ENCODE measurements around the gene SNAPC1.
"Not testable (repeated sequence)": the region's sequence is repeated elsewhere in the genome, so short reads cannot be mapped to it uniquely, and the experiment has no call there.

The SNAPC1 gene

GRCh38 chr14:61749867-61750266, 12.4 kb upstream of the SNAPC1 start:
- no peak for DNase-seq (ENCODE audit: low spot score)

DNA sequence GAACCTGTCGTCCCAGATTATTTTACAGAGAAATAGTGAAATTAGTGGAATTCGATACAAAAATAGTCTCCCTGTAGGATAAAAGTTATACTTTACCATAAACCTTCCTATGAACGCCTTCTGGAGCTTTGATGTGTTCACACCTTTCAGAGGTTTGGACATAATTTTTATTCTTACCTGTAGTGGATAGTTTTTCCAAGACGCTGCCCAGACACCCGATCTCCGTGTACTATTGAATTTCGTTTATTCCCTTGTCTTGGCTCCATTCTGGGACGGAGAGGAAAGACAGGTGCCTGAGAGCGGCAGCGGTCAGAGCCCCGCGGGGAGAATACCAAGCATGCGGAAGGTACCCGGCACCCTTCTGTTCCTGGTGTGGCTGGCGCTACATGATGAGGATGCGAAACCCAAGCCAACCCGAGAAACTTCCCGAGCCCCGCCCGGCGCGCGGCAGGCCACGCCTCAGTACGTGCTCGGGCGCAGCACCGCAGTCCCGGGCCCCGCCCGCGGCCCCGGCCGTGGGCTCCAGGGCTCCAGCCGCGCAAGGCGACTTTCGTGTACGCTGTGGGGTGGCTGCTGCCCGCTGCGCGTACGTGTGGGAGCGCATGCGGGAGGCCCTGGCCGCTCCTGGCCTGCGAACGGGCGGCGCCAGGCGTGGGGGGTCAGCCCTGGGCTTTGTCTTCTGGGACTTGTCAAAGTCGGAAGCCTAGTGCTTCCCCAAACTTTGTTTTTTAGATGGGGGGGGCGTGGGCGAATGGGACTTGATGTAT, 11.3 kb upstream of the SNAPC1 start:
- DNase-seq (ENCODE audit: low spot score) = no peak

GRCh38 chr14:61751475-61751989, 10.7 kb upstream of the SNAPC1 start:
- no peak for DNase-seq (ENCODE audit: low spot score)

- DNase-seq (ENCODE audit: low spot score) = no peak
Measured at GRCh38 chr14:61752626-61753025, 9.6 kb upstream of the SNAPC1 start.

DNA sequence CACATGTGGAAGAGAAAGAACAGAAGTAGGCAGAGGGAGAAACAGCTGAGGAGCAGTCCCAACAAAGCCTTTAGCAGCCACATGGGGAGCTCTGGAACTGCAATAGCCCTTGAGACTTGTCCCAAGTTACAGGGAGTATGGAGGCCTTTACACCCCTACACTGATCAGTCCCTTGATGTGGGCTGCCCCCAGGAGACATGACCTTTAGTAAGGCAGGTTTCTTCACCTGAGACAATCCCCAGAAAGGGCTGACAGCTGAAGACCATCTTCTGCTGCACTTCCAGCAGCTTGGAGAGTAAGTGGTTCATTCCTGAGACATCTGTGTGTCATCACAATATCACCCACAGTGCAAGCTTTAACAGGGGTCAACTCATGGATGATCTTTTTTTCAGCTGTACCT, 8.6 kb upstream of the SNAPC1 start:
- no peak for DNase-seq (ENCODE audit: low spot score)

GRCh38 chr14:61754627-61755381, 7.4 kb upstream of the SNAPC1 start:
- no peak for DNase-seq (ENCODE audit: low spot score)

GRCh38 chr14:61755382-61755742, 6.9 kb upstream of the SNAPC1 start:
- not testable (repeated sequence) for DNase-seq (ENCODE audit: low spot score)

DNA sequence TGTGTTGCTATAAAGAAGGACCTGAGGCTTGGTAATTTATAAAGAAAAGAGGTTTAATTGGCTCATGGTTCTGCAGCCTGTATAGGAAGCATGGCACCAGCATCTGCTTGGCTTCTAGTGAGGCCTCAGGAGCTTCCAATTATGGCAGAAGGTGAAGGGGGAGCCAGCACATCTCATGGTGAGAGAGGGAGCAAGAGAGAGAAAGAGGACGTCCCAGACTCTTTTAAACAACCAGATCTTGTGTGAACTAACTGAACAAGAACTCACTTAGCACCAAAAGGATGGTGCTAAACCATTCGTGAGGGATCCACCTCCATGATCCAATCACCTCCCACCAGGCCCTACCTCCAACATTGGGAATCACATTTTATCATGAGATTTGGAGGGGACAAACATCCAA, 6.1 kb upstream of the SNAPC1 start:
- no peak for DNase-seq (ENCODE audit: low spot score)

DNA sequence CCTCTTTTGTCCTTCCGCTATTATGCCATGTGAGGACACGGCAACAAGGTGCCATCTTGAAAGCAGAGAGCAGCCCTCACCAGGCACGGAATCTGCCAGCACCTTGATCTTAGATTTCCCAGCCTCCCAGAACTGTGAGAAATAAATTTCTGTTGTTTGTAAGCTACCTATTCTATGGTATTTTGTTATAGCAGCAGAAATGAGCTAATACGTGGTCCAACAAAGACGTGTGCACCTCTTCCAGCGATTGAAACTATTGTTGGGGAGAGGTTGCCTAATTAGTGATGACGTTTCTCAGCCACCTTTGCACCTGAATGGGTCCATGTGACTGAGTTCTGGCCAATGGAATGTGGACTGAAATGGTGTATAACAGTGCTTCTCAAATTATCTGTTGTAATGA, 2.3 kb upstream of the SNAPC1 start:
- DNase-seq (ENCODE audit: low spot score) = no peak

DNA sequence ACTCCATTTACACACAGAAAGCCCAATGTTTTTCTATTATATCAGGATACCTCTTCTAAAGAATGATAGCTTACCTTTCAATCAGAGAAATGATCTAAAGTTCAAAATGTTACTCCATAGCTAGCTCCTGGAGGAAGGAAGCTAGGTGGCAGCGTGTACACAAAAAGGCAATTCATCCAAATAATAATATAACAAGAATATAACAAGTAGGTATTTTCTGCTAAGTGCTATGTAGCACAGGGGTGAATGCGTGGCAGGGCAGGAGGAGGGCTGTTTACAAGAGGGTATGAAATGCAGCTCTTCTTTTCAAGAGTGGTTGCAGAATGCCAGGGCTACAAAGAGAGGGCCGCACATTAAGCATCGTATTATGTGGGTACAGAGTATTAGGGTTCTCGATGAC, 663 bp upstream of the SNAPC1 start:
- DNase-seq (ENCODE audit: low spot score) = no peak

GRCh38 chr14:61764342-61765122, 2.3 kb downstream of the SNAPC1 start:
- DNase-seq (ENCODE audit: low spot score) = no peak

DNA sequence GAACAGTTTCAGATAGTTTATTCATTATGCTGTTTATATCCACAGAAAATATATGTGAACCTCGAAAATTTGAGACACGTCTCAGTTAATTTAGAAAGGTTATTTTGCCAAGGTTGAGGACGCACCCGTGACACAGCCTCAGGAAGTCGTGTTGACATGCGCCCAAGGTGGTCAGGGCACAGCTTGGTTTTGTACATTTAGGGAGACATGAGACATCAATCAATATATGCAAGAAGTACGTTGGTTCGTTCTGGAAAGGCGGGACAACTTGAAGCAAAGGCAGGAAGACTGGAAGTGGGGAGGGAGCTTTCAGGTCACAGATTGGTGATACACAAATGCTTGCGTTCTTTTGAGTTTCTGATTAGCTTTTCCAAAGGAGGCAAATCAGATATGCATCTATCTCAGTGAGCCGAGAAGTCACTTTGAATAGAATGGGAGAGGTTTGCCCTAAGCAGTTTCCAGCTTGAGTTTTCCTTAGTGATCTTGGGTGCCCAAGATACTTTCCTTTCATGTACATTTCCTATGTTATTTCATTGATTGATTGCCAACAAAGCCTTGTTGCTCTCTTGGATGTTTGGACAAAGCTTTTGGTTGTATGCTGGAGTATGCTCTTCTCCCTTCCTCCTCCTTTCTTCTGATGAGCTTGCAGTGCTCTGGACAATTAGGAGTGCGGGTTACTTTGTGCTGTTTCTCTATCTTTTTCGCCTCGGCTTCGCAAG, 3.2 kb downstream of the SNAPC1 start:
- no peak for DNase-seq (ENCODE audit: low spot score)

GRCh38 chr14:61766151-61766550, 3.9 kb downstream of the SNAPC1 start:
- no peak for DNase-seq (ENCODE audit: low spot score)

DNA sequence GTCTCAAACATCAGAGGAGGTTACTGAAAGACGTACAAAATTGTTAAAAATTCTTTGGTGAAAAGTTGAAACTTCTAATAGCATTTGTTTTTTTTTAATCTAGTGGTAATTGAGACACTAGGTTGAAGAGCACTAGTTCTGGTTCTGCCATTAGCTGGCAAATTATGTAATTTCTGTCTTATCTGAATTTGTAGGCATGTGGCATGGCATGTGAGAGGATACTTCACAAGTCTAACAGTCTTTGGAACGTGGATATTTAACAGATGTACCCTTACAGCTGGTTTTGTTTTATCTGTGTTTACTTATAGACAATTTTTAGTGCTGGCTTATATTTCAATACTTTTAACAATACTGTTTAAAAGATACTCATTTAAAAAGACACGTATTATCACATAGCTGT, 6.0 kb downstream of the SNAPC1 start:
- no peak for DNase-seq (ENCODE audit: low spot score)

DNA sequence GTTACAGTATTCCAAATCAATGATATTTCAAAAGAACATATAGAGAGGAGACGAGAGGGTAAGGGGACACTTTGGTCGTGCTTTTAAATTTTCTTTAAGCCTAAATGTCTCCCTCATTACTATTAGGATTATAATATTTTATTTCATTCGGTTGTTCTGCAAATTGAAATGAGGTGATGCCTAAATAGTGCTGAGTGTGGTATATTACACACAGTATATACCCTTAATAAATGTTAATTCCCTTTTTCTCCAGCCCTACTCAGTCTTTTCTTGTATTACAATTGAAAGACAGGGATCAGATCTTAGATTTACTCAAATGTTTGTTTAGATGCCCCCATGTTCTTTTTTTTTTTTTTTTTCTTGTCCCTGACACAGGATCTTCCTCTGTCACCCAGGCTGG, 7.7 kb downstream of the SNAPC1 start:
- no peak for DNase-seq (ENCODE audit: low spot score)

- DNase-seq (ENCODE audit: low spot score) = no peak
Measured at GRCh38 chr14:61774861-61775260, 12.6 kb downstream of the SNAPC1 start.

DNA sequence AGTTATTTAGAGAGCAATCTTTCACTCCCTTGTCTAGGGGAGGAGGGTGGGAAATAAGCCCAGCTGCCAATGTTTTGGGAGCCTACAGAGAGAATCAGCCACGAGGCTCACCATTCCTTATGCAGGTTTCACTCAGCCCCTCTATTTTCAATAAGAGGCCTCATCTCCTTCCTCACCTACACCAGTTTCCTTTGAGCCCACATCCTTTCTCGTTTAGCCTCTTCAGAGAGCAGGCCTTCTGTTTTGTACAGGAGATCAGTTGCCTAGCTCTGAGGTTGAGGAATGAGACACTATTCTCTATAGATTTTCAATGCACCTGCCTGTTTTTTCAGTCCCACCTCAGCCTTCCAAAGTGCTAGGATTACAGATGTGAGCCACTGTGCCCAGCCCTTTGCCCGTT, 17.9 kb downstream of the SNAPC1 start:
- DNase-seq (ENCODE audit: low spot score) = no peak

DNA sequence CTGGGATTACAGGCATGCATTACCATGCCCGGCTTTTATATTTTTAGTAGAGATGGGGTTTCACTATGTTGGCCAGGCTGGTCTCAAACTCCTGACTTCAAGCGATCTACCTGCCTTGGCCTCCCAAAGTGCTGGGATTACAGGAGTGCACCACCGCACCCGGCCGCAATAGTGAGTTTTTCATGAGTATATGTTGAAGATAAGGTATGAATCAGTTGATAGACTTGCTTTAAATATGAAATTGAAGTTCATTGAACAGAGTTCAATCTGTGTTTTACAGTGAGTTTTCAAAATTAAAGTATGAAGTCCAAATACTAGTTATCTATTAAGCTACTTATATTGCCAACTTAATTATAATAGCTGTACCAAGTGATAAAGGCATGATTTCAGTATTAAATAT, 35.1 kb downstream of the SNAPC1 start:
- no peak for DNase-seq (ENCODE audit: low spot score)

DNA sequence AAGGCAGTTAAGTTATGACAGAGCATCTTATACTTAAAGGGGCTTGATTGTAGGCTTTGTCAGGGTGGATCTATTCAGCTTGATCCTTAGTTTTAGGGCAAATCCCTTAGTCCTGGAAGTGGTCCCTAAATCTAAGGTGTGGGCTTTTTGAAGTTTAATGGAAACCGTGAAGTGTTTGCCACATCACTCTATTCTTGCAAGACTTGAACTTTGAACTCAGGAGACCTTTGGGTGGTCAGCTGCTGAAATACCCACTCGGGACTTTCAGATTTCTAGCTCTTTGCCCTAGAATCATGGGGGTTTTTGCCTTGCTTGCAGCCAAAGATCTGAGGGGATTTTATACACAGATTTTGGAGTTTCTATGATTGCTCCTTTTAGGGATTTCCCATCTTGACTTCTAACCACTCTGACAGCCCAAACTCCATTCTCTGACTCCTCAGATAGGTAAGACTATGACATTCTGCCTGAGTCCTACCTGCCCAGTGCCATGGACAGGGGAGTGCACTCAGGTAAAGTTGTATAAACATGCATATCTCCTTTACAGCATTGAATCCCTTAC, 39.9 kb downstream of the SNAPC1 start:
- DNase-seq (ENCODE audit: low spot score) = no peak

GRCh38 chr14:61803755-61804154, 41.5 kb downstream of the SNAPC1 start:
- DNase-seq (ENCODE audit: low spot score) = no peak

DNA sequence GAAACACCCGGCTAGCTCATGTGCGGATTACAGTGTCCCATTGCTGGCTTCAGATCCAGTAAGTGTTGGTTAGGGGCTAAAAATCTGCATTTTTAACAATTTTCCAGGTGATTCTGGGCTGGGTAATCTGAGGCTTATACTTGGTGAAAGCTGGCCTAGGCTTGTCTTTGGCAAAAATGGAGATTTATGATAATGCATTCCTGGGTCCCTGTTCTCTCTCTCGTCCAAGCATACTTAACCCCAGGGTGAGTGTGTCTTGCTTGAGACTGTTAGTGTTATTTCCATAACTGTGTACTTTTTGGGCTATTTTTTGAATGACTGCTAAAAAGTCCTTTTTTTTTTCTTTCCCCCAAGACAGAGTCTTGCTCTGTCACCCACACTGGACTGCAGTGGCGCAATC, 43.2 kb downstream of the SNAPC1 start:
- DNase-seq (ENCODE audit: low spot score) = no peak

GRCh38 chr14:61811882-61812346, 49.7 kb downstream of the SNAPC1 start:
- no peak for DNase-seq (ENCODE audit: low spot score)
